T-helper 1 cell (primary cell): ENCODE measurements around the gene ZSCAN21.

Experiments used
- DNase-seq, 5 donors: peaks; one replicate each; pipeline ENCODE4 v3.0.0-alpha.2; 2012 to 2020

ZSCAN21 gene

DNA sequence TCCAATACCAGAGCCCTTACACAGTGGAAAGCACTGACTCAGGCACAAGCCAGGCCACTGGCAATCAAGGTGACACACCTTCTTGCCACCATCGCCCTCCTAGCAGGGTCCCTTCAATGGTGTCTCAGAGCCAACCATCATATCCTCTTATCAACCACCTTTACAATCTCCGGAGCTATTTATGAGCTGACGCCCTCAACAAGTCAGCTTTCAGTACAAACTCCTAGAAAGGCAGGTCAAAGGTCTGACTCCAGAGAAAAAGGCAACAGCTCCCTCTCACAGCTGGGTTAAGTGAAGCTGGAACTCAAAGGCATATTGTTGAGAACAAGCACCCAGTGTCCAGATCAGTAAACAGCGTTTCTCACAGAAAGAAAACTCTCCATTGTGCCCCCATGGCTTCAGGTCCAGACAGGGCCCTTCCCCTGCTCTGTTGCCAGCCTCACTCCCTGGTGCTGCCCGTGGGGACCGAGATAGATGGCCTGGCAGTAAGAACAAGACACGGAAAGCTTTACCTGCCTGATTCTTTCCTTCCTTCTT is 29.5 kb downstream of the ZSCAN21 start:
- DNase-seq = no peak

DNA sequence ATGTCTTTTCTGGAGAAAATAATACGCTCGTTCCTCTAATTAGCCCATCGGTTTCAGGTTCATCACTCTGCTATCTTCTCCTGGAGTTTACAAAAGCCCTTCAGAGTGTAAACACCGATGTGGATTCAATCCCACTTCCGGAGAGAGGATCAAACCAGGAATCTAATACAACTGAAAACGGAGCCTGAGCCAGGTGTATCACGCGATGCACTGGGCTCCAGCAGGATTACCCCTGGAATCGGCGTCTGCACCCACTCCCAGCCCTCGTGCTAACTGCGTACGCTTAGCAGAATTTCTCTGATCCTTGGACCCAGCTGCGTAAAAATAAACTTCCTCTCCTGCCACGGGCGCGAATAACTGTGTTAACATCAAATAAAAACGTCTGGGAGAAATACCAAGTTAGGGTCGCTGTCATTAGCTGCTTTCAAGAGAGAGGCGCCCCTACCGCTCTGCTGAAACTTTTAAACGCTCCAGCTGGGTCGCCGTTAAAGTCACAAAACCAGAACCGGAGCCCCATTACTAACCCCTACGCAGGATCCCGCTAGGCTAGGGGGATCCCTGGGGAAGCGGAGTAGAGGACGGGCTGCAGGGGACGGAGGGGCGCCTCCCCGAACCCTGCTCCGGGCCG is 31.4 kb downstream of the ZSCAN21 start:
- DNase-seq = peak in 1 of 5 donors; percentile 17

DNA sequence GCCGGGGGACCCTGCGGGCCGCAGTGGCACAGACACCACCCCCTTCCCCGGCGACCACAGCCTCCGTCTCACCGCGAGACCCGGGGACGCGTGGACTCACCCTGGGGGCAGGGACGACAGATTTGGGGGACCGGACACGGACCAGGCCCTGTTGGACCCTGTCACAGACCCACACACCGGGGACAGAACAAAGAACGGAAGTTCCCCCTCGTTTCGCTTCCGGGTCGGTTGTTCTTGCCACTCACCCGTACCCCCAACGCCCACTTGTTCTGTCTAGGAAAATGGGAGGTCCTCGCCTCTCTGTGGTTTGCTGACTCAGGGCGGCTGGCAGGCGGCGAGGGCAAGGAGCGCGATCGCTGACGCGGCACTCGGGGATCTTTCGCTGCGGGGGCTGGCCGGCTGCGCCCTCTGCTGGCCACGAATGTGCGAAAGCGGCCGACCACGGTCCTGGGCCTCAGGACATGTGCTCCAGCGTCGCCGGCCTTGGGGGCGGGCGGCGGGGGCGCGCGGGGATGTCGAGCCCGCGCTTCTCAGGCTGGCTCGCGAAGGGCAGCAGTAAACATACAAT is 32.0 kb downstream of the ZSCAN21 start, which contains the start of gene ZNF3:
Gene ZNF3, minus strand, starts transcription at position 189 of the 568 bp plus-strand sequence. CDS start 4,366 bp downstream, outside the sequence.
- DNase-seq = peak; percentile 94 to 99 (median 97)

DNA sequence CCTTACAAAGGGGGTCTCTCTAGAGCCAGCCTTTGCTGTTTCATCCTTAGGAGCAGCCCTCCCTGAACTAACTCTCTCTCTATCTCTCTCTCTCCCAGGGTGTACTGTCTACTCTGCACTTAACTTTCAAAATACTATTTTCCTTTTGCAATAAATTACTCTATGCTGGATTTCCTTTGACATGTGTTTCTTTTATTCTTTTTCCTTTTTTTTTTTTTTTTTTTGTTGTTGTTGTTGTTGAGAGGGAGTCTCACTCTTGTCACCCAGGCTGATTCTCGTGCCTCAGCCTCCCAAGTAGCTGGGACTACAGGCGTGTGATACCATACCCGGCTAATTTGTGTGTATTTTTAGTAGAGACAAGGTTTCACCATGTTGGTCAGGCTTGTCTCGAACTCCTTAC is 33.4 kb downstream of the ZSCAN21 start:
- DNase-seq = no peak

DNA sequence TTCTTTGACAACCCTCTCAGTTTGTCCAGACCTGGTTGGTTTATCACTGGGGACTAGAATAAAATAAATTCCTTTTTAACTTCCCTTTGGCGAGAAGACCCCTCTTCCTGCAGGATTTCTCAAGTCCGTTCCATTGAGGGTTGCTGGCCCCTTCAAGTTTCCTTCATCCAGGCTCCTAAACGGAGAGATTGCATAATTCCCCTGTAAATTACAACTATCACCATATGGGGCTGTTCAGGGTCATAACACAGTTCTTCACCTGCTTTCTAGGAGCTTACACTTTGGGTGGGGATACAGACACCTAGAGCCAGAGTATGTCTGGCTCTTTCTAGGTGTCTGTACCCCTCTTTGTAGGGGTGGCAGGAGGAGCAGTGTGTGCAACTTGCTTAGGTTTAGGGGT is 35.9 kb downstream of the ZSCAN21 start:
- no peak for DNase-seq

DNA sequence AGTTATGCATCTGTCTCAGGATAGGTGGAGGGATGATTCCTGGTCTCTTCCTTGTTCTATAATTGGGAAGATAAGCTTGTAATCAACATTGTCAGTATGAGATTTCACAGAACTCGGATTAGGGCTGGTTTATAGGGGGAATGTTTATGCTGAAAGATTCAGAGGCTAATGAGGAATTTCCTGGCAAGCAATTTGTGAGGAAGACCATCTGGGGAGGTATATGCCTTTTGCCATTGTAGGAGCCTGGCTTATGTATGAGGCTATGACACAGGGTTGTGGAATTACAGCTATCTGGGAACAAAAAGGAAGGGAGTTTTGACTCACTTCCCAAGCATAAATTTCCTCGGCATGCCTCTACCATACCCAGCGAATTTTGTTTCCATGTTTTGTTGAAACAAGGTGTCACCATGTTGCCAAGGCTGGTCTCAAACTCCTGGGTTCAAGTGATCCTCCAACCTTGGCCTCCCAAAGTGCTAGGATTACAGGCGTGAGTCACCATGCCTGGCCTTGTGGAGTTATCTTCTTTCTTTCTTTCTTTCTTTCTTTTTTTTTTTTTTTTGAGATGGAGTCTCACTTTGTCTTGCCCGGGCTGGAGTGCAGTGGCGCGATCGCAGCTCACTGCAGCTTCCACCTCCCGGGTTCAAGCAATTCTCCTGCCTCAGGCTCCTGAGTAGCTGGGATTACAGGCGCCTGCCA is 37.6 kb downstream of the ZSCAN21 start:
- DNase-seq = no peak

DNA sequence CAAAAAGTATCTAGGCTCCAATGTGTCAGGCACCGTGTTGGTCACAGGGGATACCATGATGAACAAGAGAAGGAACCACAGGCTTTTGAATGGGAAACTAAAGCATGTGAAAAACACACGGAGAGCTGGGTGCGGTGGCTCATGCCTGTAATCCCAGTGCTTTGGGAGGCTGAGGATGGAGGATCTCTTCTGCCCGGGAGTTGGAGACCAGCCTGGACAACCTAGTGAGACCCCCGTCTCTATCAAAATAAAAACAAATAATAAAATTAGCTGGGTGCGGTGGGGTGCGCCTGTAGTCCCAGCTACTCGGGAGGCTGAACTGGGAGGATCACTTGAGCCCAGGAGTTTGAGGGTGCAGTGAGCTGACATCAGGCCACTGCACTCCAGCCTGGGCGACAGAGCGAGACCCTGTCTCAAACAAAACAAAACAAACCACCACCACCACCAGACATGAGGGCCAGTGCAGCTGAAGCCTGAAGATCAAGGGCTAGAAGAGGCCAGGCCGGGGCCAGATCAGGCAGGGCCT is 38.6 kb downstream of the ZSCAN21 start:
- DNase-seq = no peak

DNA sequence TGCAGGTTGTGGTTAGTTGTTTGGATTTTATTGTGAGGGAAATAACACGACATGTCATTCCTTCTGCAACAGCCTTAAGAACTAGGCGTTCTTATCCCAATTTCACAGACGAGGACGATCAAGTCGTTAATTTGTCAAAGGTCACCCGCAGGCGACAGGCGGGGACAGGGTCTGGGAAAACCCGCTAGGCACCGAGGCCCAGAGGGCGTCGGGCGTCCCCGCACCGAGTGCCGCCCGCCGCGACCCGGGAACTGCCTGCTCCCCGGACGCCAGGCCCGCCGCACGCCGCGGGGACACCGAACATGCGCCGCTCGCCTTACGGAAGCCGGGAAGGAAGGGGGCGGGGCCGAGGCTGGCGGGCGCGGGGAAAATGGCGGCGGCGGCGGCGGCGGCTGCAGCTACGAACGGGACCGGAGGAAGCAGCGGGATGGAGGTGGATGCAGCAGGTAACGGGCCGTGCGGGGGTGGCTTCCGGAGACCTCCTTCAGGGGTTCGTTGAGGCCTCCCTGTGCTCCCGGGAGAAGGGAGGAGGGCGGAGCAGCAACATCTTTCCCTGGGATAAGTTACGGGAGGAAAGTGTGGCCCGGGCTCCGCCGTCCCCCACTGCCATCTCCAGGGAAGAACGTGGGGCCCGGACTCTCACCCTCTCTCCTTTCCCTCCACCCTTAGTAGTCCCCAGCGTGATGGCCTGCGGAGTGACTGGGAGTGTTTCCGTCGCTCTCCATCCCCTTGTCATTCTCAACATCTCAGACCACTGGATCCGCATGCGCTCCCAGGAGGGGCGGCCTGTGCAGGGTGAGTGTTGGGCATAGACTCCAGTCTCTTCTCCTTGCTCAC is 39.3 kb downstream of the ZSCAN21 start, which contains the start of gene COPS6:
Gene COPS6, plus strand, starts transcription at position 349 of the 837 bp plus-strand sequence. Its CDS starts 22 bp downstream, at position 371.
- peak; percentile 75 to 83 (median 80) for DNase-seq

DNA sequence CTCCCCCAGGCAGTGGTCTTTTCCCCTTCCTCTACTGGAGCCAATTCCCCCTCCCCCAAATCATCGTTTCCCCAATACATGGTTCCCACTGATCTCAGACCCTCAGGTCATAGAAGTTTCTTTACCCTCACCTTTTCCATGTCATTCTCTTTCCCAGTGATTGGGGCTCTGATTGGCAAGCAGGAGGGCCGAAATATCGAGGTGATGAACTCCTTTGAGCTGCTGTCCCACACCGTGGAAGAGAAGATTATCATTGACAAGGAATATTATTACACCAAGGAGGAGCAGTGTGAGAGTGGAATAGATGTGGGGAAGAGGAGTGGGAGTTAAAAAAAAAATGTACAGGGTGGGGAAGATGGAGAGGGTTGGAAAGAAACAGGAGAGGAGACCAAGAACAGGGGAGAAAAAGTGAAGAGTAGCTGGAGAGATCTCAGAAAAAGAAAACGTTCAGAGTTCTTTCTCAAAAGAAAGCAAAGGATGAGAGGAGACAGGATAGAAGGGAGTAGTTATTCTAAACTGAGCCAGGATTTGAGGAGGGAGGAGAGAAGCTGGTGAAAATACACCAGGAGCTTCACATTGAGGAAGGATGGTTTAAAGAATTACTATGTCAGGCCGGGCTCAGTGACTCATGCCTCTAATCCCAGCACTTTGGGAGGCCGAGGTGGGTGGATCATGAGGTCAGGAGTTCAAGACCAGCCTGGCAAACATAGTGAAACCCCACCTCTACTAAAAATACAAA is 40.1 kb downstream of the ZSCAN21 start:
- no peak for DNase-seq

DNA sequence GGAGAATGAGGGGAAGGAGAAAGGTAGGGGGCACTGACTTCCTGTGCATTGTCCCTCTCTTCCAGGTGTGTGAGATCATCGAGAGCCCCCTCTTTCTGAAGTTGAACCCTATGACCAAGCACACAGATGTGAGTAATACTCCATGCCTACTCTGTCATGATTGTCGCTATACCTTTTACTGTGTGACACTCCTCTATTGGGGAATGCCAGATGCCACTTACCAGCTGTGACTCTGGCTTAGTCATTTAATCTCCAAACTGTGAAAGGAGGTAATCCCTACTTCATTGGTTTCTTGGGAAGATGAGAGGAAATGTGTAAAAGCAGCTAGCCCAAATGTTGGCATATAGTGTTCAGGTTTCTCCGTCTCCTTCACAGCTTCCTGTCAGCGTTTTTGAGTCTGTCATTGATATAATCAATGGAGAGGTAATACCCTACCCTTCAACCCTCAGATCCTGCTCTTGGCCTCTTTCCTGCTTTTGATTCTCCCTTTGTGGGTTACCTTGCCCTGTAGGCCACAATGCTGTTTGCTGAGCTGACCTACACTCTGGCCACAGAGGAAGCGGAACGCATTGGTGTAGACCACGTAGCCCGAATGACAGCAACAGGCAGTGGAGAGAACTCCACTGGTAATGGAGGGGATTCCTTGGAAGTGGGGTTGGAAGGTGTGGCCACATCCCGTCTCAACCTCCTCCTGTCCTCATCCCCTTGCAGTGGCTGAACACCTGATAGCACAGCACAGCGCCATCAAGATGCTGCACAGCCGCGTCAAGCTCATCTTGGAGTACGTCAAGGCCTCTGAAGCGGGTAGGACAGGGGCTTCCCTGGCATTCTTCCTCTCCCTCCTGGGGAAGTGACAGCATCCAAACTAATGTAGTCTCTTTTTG is 41.2 kb downstream of the ZSCAN21 start:
- no peak for DNase-seq

DNA sequence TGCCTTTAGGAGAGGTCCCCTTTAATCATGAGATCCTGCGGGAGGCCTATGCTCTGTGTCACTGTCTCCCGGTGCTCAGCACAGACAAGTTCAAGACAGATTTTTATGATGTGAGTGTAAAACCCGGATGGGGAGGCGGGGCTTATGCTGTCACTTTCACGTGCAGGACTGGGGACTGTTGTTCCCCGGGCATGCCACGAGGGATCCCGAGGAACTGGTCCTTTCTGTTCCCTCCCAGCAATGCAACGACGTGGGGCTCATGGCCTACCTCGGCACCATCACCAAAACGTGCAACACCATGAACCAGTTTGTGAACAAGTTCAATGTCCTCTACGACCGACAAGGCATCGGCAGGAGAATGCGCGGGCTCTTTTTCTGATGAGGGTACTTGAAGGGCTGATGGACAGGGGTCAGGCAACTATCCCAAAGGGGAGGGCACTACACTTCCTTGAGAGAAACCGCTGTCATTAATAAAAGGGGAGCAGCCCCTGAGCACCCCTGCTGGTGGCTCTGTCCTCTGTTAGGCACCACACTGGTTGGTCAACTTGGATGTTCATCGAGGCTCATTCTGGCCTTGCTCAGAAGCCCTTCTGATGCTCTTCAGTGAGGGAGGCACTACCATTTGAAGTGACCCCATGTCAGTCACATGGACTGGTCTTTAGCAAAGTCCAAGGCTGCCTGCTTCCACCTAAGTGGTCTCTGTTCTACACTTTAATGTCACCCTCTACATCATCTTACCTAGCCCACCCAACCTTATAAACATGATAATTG is 42.0 kb downstream of the ZSCAN21 start:
- no peak for DNase-seq

DNA sequence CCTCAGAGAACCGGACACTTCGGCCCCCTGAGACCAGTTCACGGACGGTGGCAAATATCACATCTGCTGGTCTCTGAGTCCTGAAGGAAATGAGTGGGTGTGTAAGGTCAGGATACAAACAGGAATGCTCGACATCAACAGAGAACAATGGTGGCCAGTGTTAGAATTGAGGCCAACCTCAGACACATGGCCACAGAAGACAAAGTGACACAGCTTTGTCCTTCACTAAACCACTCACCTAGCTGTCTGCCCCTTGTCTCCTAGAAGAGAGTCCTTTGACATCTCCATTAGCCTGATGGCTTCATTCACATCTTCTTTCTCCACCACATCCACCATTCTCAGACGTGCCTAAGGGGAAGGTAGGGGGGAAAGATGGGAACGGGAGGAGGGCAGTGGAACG is 43.5 kb downstream of the ZSCAN21 start:
- no peak for DNase-seq

DNA sequence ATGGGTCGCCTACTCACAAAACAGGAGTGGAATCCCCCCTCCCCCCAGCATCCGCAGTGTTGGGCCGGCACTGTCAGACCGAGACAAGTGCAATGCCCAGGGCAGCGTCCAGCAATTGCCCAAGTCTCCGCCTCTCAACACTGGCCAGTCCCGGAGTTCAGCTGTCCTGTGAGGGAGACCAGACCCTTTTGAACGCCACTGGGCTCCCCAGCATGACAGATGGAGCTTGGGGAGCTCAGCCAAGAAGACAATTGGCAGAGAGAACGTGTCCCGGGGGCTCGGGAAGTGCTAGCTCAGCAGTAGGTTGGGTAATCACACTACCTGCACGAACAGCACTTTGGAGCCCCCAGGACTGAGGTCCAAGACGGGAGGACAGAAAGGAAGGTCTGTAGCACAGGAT is 43.9 kb downstream of the ZSCAN21 start:
- DNase-seq = no peak

DNA sequence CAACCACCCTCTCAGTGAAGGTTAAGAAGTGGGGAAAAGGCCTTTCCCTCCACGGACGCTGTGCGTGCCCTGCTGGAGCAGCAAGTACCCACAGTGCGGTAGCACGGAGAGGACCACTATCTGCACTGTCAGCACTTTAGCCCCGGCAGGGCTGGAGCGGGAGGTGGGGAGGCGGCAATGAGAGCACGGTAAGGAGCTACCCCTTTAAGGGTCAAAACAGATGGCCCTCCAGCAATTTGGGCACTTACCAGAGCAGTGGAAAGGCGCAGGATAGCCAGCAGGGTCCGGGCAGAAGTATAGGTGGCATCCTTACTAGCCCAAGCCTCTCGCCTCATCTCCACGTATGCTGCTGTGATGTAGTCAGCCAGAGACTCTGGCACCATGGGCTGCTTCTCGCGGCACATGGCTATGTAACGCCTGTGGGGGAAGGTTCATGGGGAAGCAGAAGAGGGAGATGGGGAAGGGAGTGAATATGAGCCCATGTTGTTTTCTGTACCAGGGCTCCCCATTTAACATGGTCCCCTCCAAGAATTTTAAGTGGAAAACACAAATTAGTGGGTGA is 44.4 kb downstream of the ZSCAN21 start:
- no peak for DNase-seq

DNA sequence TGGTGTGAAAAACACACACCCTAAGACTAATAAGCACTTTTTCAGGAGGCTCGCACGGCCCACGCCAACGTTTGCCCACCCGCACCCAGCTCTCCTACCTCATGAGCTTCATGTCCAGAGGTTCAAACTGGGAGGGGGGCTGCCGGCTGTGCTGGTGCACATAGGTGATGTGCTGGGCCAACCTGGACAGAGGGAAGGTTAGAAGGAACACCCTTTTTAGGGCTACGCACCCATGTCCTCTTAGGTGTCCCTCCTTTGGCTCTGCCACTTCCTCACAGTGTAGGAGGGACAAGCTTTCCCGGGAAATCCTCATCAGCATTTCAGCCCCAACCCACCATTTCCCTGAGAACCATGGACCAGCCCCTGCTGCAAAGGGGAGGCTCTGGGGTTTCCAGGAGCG is 45.7 kb downstream of the ZSCAN21 start:
- DNase-seq = no peak

DNA sequence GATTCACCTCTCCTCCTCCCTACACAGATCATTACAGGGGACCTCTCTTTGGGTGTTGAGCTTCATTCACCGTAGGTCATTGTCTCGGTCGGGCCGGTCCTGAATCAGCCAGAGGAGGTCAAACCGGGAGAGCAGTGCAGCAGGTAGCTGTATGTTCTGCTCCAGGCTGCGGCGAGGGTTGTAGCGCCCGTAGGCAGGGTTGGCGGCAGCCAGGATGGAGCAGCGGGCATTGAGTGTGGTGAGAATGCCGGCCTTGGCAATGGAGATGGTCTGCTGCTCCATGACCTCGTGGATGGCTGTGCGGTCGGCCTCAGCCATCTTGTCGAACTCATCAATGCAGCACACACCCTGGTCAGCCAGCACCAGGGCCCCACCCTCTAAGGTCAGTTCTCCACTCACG is 46.1 kb downstream of the ZSCAN21 start:
- no peak for DNase-seq

DNA sequence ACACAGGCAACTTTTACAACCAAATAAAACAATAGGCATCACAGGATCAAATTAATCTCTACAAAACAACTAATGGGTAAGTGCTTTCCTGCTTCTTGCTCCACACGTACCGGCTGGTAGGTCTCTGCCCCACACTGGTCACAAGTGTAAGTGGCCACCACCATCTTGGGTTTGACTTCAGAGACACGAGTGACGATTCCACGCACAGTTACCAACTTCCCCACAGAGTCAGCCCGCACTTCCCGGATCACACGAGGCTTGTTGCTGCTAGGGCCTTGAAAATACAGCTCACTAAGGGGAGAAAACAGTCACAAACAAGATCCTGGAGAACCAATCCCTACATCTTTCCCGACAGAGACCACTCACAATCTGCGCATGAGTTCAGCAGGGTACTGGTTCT is 49.3 kb downstream of the ZSCAN21 start:
- no peak for DNase-seq

DNA sequence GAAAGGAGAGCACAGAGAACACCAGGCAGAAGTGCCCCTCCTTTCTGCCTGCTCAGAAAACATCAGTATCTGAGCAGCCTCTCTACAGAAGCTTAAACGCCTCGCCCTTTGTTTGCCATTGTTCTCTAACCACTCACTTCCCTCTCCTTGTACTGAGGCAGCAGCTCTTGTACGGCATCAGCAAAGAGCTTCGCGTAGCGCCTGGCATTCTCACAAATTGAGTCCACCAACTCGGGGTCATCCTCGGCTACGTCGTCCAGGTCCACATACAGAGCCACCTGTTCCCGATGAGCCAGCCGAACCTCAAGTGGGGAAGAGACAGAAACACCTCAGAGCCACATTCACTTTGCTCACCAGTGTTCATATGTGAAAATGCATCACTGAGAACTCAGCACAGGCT is 49.9 kb downstream of the ZSCAN21 start:
- DNase-seq = no peak

DNA sequence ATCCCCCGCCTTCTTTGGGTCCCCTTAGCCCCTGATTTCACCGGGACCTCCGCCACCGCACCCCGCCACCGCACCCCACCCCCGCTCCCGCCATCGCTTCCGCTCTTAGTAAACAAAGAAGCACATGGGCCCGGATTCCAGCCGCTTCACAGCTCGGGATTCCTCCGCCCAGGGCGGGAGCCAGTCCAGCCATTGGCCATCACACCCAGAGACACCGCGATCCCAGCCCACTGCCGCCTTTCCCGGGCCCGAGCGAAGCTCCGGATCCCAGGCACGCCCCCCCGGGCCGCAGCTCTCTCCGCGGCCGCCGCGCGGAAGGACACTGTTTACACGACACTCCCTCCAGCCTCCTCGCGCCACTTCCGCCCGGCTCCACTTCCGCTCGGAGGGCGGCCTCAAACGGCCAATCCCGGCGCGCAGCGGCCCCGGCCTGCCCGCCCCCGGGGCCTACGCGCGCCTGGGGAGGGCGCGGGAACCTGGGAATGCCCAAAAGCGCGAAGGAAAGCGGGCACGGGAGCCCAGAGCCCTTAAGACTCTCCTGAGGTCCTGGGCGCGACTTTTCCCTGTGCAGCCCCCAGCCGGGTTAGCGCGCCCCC is 50.9 kb downstream of the ZSCAN21 start:
- DNase-seq = peak; percentile 77 to 90 (median 80)
